T-cell (primary cell): ENCODE measurements around the gene CLCN4. TPM values are rescaled to one million over a fixed set of nuclear protein-coding genes. Genes with fewer than 3 reads are reported as not detected.
A peak's percentile ranks its signal among the peaks of the same experiment; 100 is the strongest.

ENCODE experiments used
- ATAC-seq, 4 experiments: fragments of 200-7000 bp in 3 of 4; fragments of 150-1000 bp in 1 of 4; cut with Tn5 transposase; replicated peaks in 1 of 4; 1 replicate in 3 of 4; 2 replicates in 1 of 4; pipeline ENCODE4 v1.10.0; 2021; ENCODE audit warnings: moderate library complexity in 3 of 4, mild to moderate bottlenecking in 2 of 4, moderate number of reproducible peaks in 1 of 4
- CTCF ChIA-PET, 2 donors: fragments of 300-600 bp; sonication (Branson Sonifier 250); formaldehyde crosslinking; loops; one replicate each; lab custom pipeline; 2022; ENCODE audit warnings: antibody characterized with exemption in 2 of 2; lab: Charles Lee
- POLR2A ChIA-PET, 2 donors: fragments of 300-600 bp; sonication (Branson Sonifier 250); formaldehyde crosslinking; loops; one replicate each; lab custom pipeline; 2022; ENCODE audit warnings: antibody characterized with exemption in 2 of 2; lab: Charles Lee
- DNase-seq, 35 experiments: peaks; one replicate each; pipeline versions ENCODE4 v3.0.0 to v3.0.0-alpha.2; 2013 to 2023
- H3K27ac ChIP-seq: one replicate; pipeline ENCODE4 v1.5.1; 2013; ENCODE audit warnings: low read length
- H3K27me3 ChIP-seq, 2 experiments: replicated peaks in 1 of 2; 1 replicate in 1 of 2; 2 replicates in 1 of 2; pipeline versions ENCODE4 v1.6.1 to v1.7.0; 2013; ENCODE audit warnings: low read length in 1 of 2, mixed read lengths in 1 of 2; ENCODE audit not compliant: control insufficient read depth in 2 of 2, insufficient read depth in 2 of 2; ENCODE audit errors: extremely low read depth in 1 of 2
- H3K36me3 ChIP-seq, 2 donors: 1 replicate in 1 of 2; 2 replicates in 1 of 2; pipeline versions ENCODE4 v1.6.1 to v1.7.0; 2013; ENCODE audit warnings: low read length in 1 of 2; ENCODE audit not compliant: control insufficient read depth in 2 of 2, insufficient read depth in 1 of 2; ENCODE audit errors: extremely low read depth in 1 of 2
- H3K4me1 ChIP-seq, 2 experiments: 1 replicate in 1 of 2; 2 replicates in 1 of 2; pipeline versions ENCODE4 v1.6.1 to v1.7.0; 2013; ENCODE audit warnings: low read length in 2 of 2, mixed read lengths in 1 of 2; ENCODE audit not compliant: insufficient read depth in 2 of 2, control insufficient read depth in 1 of 2; ENCODE audit errors: extremely low read depth in 1 of 2
- H3K4me3 ChIP-seq, 2 donors: 1 replicate in 1 of 2; 2 replicates in 1 of 2; pipeline versions ENCODE4 v1.5.1 to v1.7.0; 2013; ENCODE audit warnings: mild to moderate bottlenecking in 2 of 2, low read length in 1 of 2, moderate library complexity in 1 of 2; ENCODE audit not compliant: control insufficient read depth in 1 of 2; ENCODE audit errors: extremely low read depth in 1 of 2
- H3K9me3 ChIP-seq: 2 replicates; pipeline ENCODE4 v1.7.0; 2013
- H3K27ac Mint-ChIP-seq, 2 donors: one replicate each; pipeline ENCODE4 v1.8.0; 2020 to 2021; ENCODE audit warnings: mild to moderate bottlenecking in 2 of 2, mixed read lengths in 2 of 2
- H3K27me3 Mint-ChIP-seq, 2 donors: one replicate each; pipeline ENCODE4 v1.8.0; 2021 to 2022; ENCODE audit warnings: mixed read lengths in 2 of 2
- H3K36me3 Mint-ChIP-seq: one replicate; pipeline ENCODE4 v1.8.0; 2021; ENCODE audit warnings: mixed read lengths
- H3K4me1 Mint-ChIP-seq, 3 donors: one replicate each; pipeline ENCODE4 v1.8.0; 2020 to 2022; ENCODE audit warnings: mixed read lengths in 3 of 3, mild to moderate bottlenecking in 1 of 3
- H3K4me3 Mint-ChIP-seq, 3 donors: one replicate each; pipeline ENCODE4 v1.8.0; 2020 to 2022; ENCODE audit warnings: mild to moderate bottlenecking in 3 of 3, mixed read lengths in 3 of 3, moderate library complexity in 3 of 3
- H3K9me3 Mint-ChIP-seq, 3 donors: one replicate each; pipeline ENCODE4 v1.8.0; 2020 to 2022; ENCODE audit warnings: mixed read lengths in 3 of 3
- WGBS: methylation state at CpG from one replicate; pipeline ENCODE4 v1.1.5; 2013; ENCODE audit warnings: missing lambda C conversion rate; ENCODE audit not compliant: insufficient coverage; 5-methylcytosine and 5-hydroxymethylcytosine counted together
- total RNA-seq, 35 experiments: library from RNA in 6 of 35; stranded (reverse) in 6 of 35; fragments of 120-200 nt in 1 of 35; gene quantifications; one replicate each; pipeline versions ENCODE4 v1.2.1 to v1.2.4 and lab custom pipeline; 2013 to 2026

Gene CLCN4
- total RNA-seq, 5 donors from 2014 or later (not counting 1 experiment from before 2014, with no cell fraction given): 0.23 to 0.43 (median 0.25) TPM

DNA sequence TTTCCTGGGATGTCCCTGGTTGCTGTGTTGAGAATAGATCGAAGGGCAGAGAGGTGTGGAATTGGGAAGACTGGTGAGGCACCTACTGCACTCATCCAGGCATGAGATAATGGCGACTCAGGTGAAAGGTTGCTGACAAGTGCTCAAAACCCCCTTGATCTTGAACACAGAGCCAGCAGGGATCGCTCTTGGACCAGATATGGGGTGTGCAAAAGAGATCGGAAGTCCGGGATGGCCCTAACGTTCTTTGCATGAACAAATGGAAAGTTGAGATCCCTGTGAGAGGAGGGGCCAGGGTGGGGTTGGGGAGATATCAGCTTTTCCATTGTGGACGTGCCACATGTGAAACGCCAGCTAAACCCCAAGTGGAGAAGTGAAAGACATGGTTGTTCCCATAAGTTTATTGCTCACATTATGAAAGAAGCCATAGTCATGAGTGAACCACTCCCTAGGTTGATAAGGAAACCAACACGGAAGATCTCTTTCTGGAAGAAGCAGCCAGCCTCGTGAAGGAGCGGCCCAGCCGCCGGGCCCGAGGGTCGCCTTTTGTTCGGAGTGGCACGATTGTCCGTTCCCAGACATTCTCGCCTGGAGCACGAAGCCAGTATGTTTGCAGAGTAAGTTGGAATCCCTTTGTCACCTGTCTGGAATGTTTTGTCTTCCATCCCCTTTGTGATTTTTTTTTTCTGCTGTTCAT lies 22.6 kb upstream of the CLCN4 start:
- Mint-ChIP-seq H3K36me3 (peaks cover 22% of the 10 kb centered on the region), H3K27ac (no peak overlapping the region), H3K9me3 (no peaks in the 10 kb centered on the region), H3K4me3 (no peak overlapping the region), H3K4me1 (no peaks in the 10 kb centered on the region), H3K27me3 (no peaks in the 10 kb centered on the region)
- H3K27me3 ChIP-seq: no peaks in the 10 kb centered on the region
- no peaks in the 10 kb centered on the region for H3K4me1 ChIP-seq
- CTCF ChIA-PET: no interaction called here
- H3K9me3 ChIP-seq: no peaks in the 10 kb centered on the region
- peaks cover 0 to 53% of the 10 kb centered on the region in 2 donors for H3K36me3 ChIP-seq
- WGBS: 100% methylated on average over 2 of the region's 20 CpGs
- DNase-seq: no peak
- POLR2A ChIA-PET: no interaction called here
- no peak for ATAC-seq
- H3K4me3 ChIP-seq: no peak overlapping the region
- no peak overlapping the region for H3K27ac ChIP-seq

DNA sequence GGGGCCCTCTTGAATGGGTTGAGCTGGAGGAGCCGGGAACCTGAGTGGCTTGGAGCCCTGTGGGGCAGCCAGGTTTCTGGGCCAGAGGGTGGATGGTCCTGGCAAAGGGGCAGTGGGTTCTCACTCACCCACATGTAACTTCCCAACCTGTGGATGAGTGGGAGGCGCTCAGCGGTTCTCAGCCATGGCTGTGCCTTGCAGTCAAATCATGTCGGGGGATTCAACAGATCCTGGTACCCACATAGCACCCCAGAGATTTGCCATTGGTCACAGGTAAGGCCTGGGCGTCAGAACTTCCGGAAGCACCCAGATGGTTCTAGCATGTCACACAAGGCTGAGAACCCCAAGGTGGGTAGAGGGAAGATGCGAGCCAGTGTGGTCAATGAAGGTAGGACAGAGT lies 21.9 kb upstream of the CLCN4 start:
- 100% methylated on average over 3 of the region's 7 CpGs for WGBS
- DNase-seq: no peak
- ChIA-PET POLR2A (no interaction called here), CTCF (no interaction called here)
- H3K9me3 Mint-ChIP-seq: no peaks in the 10 kb centered on the region
- H3K4me1 Mint-ChIP-seq: no peaks in the 10 kb centered on the region
- no peaks in the 10 kb centered on the region for H3K9me3 ChIP-seq
- H3K27me3 Mint-ChIP-seq: no peaks in the 10 kb centered on the region
- no peak for ATAC-seq
- peaks cover 0 to 53% of the 10 kb centered on the region in 2 donors for H3K36me3 ChIP-seq
- peaks cover 23% of the 10 kb centered on the region for H3K36me3 Mint-ChIP-seq
- no peak overlapping the region for H3K4me3 ChIP-seq
- H3K27ac ChIP-seq: no peak overlapping the region
- no peak overlapping the region for H3K4me3 Mint-ChIP-seq
- no peak overlapping the region for H3K27ac Mint-ChIP-seq
- no peaks in the 10 kb centered on the region for H3K27me3 ChIP-seq
- no peaks in the 10 kb centered on the region for H3K4me1 ChIP-seq

DNA sequence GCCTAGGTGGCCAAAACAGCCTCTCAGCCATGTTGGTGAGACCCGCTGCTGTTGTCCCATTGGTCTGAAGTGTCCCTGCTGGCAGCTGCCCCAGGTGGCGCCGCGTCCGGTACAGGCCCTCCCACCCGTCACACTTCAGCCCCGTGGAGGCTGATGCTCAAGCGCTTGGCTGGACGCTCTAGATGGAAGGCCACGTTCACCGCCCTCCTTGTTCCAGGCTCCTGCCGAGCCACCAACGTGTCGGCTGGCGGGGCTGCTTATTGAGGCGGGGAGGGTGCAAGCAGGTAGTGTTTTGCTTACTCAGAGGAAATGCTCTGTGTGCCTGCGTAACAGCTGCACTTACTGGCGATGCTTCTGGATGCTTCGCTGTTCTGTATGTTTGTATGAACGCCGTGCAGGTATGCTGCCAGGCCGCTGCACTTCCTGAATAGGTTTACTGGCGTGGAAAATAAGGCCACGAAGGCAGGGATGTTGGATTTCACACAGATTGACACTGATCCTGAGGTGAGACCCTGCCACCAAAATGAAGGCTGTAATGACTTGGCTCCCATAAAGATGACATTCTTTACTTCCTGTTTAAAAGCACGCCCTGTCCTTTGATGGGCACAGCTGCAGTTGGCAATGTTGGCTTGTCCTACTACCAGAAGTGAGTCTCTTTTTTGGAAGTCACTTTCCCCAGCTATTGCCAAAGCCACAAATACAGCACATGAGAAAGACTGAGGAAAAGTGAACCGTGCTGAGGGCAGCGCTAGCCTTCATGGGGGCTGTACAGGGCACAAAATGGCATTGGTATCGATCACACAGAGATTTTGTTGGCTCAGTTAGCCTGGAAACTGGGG lies 21.0 kb upstream of the CLCN4 start:
- no peaks in the 10 kb centered on the region for H3K27me3 ChIP-seq
- H3K36me3 ChIP-seq: peaks cover 0 to 45% of the 10 kb centered on the region in 2 donors
- CTCF ChIA-PET: no interaction called here
- Mint-ChIP-seq H3K9me3 (no peaks in the 10 kb centered on the region), H3K36me3 (peaks cover 26% of the 10 kb centered on the region), H3K27me3 (no peaks in the 10 kb centered on the region), H3K4me3 (no peak overlapping the region), H3K27ac (no peak overlapping the region), H3K4me1 (no peaks in the 10 kb centered on the region)
- DNase-seq (no peak), ATAC-seq (no peak)
- no peaks in the 10 kb centered on the region for H3K4me1 ChIP-seq
- WGBS: 93% methylated on average over 21 of the region's 28 CpGs
- H3K9me3 ChIP-seq: no peaks in the 10 kb centered on the region
- no peak overlapping the region for H3K27ac ChIP-seq
- H3K4me3 ChIP-seq: no peak overlapping the region
- POLR2A ChIA-PET: no interaction called here

DNA sequence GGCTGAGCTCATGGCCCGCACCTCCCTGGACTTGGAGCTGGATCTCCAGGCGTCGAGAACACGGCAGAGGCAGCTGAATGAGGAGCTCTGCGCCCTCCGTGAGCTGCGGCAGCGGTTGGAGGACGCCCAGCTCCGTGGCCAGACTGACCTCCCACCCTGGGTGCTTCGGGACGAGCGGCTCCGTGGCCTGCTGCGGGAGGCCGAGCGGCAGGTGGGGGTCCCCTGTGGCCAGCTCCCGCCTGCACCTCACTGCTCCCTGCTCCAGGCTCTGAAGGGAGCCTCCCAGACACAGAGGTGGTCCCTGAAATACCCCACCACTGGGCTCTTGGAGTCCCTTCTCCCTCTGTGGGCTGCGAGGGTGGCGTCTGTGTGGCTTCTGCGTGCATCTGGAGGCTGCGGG lies 18.0 kb upstream of the CLCN4 start:
- no CpG with 5 or more reads among the region's 22 CpGs for WGBS
- H3K27me3 ChIP-seq: no peaks in the 10 kb centered on the region
- Mint-ChIP-seq H3K27ac (no peak overlapping the region), H3K4me3 (no peak overlapping the region), H3K27me3 (no peaks in the 10 kb centered on the region), H3K9me3 (no peaks in the 10 kb centered on the region), H3K36me3 (peaks cover 29% of the 10 kb centered on the region), H3K4me1 (no peaks in the 10 kb centered on the region)
- peaks cover 0 to 49% of the 10 kb centered on the region in 2 donors for H3K36me3 ChIP-seq
- no peak for ATAC-seq
- no peak for DNase-seq
- H3K9me3 ChIP-seq: no peaks in the 10 kb centered on the region
- ChIA-PET POLR2A (no interaction called here), CTCF (no interaction called here)
- H3K4me3 ChIP-seq: no peak overlapping the region
- H3K4me1 ChIP-seq: no peaks in the 10 kb centered on the region
- H3K27ac ChIP-seq: no peak overlapping the region

DNA sequence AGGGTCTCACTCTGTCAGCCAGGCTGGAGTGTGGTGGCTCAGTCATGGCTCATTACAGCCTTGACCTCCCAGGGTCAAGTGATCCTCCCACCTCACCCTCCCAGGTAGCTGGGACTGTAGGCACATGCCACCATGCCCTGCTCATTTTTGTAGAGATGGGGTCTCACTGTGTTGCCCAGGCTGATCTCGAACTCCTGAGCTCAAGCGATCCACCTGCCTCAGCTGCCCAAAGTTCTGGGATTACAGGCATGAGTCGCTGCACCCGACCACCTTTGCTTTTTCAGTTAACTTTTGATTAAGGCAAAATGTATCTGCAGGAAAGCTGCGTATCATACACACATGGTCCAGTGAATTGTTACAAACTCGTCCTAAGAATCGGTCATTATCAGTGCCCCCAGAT lies 16.5 kb upstream of the CLCN4 start:
- WGBS: 100% methylated on average over 1 of the region's 7 CpGs
- no peak overlapping the region for H3K4me3 Mint-ChIP-seq

DNA sequence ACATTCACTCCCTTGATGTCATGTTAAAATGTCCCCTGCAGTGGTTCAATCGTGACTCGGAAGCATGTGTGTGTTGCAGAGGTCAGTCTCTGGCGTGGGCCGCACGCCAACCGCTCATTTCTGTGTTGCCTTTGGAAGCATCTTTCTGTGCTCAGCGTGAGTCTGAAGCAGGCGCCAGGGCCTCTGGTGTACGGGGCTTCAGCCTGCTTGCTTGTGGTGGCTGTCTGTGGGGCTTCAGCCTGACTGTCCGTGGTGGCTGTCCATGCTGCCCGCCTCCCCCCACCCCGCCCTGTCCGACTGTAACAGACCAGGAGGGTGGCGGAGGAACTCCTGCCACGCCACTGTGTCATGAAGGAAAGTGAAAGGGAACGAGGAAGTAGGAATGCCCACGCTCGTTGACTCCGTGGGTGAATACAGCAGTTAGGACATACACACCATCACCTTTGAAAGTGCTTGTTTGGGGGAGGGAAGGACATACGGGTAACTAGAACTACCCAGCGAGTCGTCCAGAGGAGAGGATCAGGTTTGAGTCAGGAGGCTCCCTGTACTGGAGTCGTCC lies 14.7 kb upstream of the CLCN4 start:
- H3K36me3 ChIP-seq: peaks cover 0 to 33% of the 10 kb centered on the region in 2 donors
- H3K27ac Mint-ChIP-seq: peak overlapping the region in 1 of 2 donors; percentile 36
- H3K36me3 Mint-ChIP-seq: peaks cover 28% of the 10 kb centered on the region
- no peaks in the 10 kb centered on the region for H3K27me3 Mint-ChIP-seq
- no peaks in the 10 kb centered on the region for H3K9me3 Mint-ChIP-seq
- ATAC-seq (no peak), DNase-seq (no peak)
- ChIA-PET POLR2A (no interaction called here), CTCF (no interaction called here)
- 95% methylated on average over 6 of the region's 23 CpGs for WGBS
- H3K4me3 ChIP-seq: no peak overlapping the region
- H3K4me1 Mint-ChIP-seq: no peaks in the 10 kb centered on the region
- H3K4me1 ChIP-seq: no peaks in the 10 kb centered on the region
- H3K27me3 ChIP-seq: no peaks in the 10 kb centered on the region
- no peak overlapping the region for H3K4me3 Mint-ChIP-seq
- H3K27ac ChIP-seq: no peak overlapping the region
- H3K9me3 ChIP-seq: no peaks in the 10 kb centered on the region

More for the DNA sequence above, 16.5 kb upstream of the CLCN4 start:
- no peaks in the 10 kb centered on the region for H3K4me1 Mint-ChIP-seq
- no peaks in the 10 kb centered on the region for H3K9me3 Mint-ChIP-seq
- H3K27me3 Mint-ChIP-seq: no peaks in the 10 kb centered on the region
- DNase-seq (no peak), ATAC-seq (no peak)
- Histone ChIP-seq H3K4me3 (no peak overlapping the region), H3K36me3 (peaks cover 0 to 36% of the 10 kb centered on the region in 2 donors), H3K27me3 (no peaks in the 10 kb centered on the region), H3K9me3 (no peaks in the 10 kb centered on the region), H3K4me1 (no peaks in the 10 kb centered on the region), H3K27ac (no peak overlapping the region)
- ChIA-PET POLR2A (no interaction called here), CTCF (no interaction called here)
- H3K27ac Mint-ChIP-seq: no peak overlapping the region
- peaks cover 23% of the 10 kb centered on the region for H3K36me3 Mint-ChIP-seq
